Endometrial microvascular endothelial cells (primary cell): ENCODE measurements around the gene GPR173. TPM values are rescaled to one million over a fixed set of nuclear protein-coding genes. Genes with fewer than 3 reads are reported as not detected.

Source experiments
- total RNA-seq: library from RNA; depleted of rRNA; stranded (reverse); fragments of >200 nt; gene quantifications from one replicate; pipeline ENCODE4 v1.2.3, GENCODE V29; 2015; ENCODE audit errors: inconsistent ontology term

The GPR173 gene
- total RNA-seq, 1 donor from 2014 or later, result 0.74 TPM

Other genes with a start within 250 kb of the GPR173 start
- not detected for gene XAGE5, start 237.5 kb upstream of the GPR173 start, total RNA-seq
- not detected for gene XAGE3, start 180.7 kb upstream of the GPR173 start, total RNA-seq
- 16.4 TPM for gene FAM156B, start 151.5 kb upstream of the GPR173 start, total RNA-seq
- 6.1 TPM for gene FAM156A, start 90.3 kb upstream of the GPR173 start, total RNA-seq
- gene TSPYL2, start 33.6 kb downstream of the GPR173 start, total RNA-seq, result 7.7 TPM
- gene KANTR, start 45.4 kb downstream of the GPR173 start, total RNA-seq, result 0.56 TPM
- gene KDM5C, start 176.4 kb downstream of the GPR173 start, total RNA-seq, result 61.4 TPM
- 13.5 TPM for gene IQSEC2, start 232.8 kb downstream of the GPR173 start, total RNA-seq